Right kidney (tissue), 1 donor: ENCODE data around the gene SLC16A5.

Experiments
- DNase-seq: peaks from one replicate; pipeline ENCODE4 v3.0.0-alpha.2; 2016

The SLC16A5 gene

GRCh38 chr17:75086496-75087181 lies 1.1 kb upstream of the SLC16A5 start:
- DNase-seq: no peak

GRCh38 chr17:75087182-75087557 lies 584 bp upstream of the SLC16A5 start:
- no peak for DNase-seq

- DNase-seq: no peak
Measured at GRCh38 chr17:75088465-75089417, 987 bp downstream of the SLC16A5 start.

GRCh38 chr17:75090871-75091854 lies 3.4 kb downstream of the SLC16A5 start:
- DNase-seq: peak; percentile 45

GRCh38 chr17:75091855-75092327 lies 4.1 kb downstream of the SLC16A5 start:
- DNase-seq: no peak

GRCh38 chr17:75093548-75094158 lies 5.9 kb downstream of the SLC16A5 start:
- no peak for DNase-seq

GRCh38 chr17:75094871-75095399 lies 7.2 kb downstream of the SLC16A5 start:
- no peak for DNase-seq

- no peak for DNase-seq
Measured at GRCh38 chr17:75096082-75096625, 8.4 kb downstream of the SLC16A5 start.

GRCh38 chr17:75097865-75098264 lies 10.1 kb downstream of the SLC16A5 start:
- DNase-seq: no peak

GRCh38 chr17:75098861-75099260 lies 11.1 kb downstream of the SLC16A5 start:
- no peak for DNase-seq

- no peak for DNase-seq
Measured at GRCh38 chr17:75099881-75100595, 12.3 kb downstream of the SLC16A5 start.

GRCh38 chr17:75102385-75102821 lies 14.6 kb downstream of the SLC16A5 start:
- DNase-seq: no peak

GRCh38 chr17:75103601-75104554 lies 16.1 kb downstream of the SLC16A5 start:
- DNase-seq: no peak

GRCh38 chr17:75105126-75106080 lies 17.6 kb downstream of the SLC16A5 start:
- no peak for DNase-seq

GRCh38 chr17:75108193-75108592 lies 20.4 kb downstream of the SLC16A5 start:
- DNase-seq: no peak

- no peak for DNase-seq
Measured at GRCh38 chr17:75109046-75109406, 21.3 kb downstream of the SLC16A5 start.

- peak; percentile 86 for DNase-seq
Measured at GRCh38 chr17:75109407-75110233, 21.9 kb downstream of the SLC16A5 start, which contains the start of gene ARMC7. ARMC7 (plus strand) TSS chr17:75109969; CDS start chr17:75110289, 320 bp downstream.
